GM12874 (cell line): ENCODE data around the gene MYL12A.

Experiments used
- TF ChIP-seq, protein P1 (sequence below): IDR thresholded peaks from 2 replicates; pipeline ENCODE4 v1.5.1; 2011; ENCODE audit warnings: low read depth, mild to moderate bottlenecking, control low read depth, low read length, moderate library complexity; ENCODE audit not compliant: insufficient read depth

The MYL12A gene

DNA sequence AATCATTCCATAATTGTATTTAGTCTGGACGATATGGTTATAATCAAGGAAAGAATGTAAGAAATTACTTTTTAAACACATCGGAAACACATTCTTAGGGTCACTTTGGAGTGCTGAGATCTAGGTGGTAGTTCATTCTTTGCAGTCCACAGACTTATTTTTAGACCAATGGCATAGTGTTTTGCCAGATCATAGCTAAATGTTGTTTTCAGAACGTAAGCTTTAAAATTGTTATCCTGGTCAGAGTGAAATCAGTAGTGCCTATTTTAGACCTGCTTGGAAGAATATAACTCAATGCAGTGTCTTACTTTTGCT lies 4.3 kb downstream of the MYL12A start:
- TF ChIP-seq, protein P1, sequence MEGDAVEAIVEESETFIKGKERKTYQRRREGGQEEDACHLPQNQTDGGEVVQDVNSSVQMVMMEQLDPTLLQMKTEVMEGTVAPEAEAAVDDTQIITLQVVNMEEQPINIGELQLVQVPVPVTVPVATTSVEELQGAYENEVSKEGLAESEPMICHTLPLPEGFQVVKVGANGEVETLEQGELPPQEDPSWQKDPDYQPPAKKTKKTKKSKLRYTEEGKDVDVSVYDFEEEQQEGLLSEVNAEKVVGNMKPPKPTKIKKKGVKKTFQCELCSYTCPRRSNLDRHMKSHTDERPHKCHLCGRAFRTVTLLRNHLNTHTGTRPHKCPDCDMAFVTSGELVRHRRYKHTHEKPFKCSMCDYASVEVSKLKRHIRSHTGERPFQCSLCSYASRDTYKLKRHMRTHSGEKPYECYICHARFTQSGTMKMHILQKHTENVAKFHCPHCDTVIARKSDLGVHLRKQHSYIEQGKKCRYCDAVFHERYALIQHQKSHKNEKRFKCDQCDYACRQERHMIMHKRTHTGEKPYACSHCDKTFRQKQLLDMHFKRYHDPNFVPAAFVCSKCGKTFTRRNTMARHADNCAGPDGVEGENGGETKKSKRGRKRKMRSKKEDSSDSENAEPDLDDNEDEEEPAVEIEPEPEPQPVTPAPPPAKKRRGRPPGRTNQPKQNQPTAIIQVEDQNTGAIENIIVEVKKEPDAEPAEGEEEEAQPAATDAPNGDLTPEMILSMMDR = no peak

DNA sequence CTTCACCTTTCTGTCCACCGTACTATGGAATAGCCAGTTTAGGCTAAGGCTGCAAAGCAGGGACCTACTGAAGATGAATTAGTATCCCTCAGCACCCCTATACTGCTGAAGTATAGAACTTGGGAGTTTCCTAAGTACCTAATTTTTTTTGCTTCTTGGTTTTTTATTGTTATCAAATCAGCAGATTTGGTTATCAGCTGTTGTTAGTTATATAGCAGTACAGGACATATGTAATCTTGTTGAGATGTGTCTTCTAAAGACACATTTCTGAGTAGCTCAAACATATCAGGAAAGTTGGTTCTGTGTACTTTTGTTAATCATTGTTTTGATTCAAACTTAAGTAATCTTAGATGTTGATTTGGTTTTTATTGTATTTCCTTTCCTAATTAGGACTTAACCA lies 5.2 kb downstream of the MYL12A start:
- TF ChIP-seq, protein P1 = no peak

DNA sequence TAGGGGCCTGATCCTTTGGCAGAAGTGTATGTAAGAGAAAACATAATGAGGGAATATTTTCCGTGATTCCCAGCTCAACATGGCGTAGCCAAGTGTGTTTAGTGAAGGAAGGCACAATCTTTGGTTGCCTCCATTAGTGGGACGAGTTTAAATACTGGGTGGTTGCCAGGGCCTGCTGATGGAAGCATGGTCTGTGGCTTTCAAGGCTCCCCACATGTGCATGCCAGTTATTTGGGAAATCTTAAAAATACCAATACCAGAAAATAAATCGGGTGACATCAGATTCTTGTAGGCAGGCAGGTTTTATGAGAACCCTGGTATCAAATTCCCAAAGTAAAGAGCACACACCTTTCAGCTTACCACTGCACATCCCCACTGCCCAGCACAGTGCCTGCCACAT lies 7.1 kb downstream of the MYL12A start:
- TF ChIP-seq, protein P1 = no peak

DNA sequence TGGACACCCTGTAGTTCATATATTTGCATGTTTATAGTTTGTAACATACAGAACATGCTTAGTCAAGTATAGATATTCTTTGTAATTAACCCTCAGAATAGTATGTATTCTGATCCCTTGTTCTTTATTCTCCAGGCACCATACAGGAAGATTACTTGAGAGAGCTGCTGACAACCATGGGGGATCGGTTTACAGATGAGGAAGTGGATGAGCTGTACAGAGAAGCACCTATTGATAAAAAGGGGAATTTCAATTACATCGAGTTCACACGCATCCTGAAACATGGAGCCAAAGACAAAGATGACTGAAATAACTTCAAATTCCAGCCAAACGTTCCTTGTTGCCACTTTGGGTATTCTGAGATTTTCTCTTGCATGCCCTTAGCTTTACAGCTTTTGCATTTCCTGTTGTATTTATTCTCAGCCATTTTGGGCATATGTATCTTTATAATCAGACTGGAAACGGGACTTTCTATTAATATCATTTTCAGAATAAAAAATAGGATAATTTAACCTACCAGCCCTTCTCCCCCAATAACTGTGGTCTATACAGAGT lies 8.1 kb downstream of the MYL12A start:
- TF ChIP-seq, protein P1 = no peak

DNA sequence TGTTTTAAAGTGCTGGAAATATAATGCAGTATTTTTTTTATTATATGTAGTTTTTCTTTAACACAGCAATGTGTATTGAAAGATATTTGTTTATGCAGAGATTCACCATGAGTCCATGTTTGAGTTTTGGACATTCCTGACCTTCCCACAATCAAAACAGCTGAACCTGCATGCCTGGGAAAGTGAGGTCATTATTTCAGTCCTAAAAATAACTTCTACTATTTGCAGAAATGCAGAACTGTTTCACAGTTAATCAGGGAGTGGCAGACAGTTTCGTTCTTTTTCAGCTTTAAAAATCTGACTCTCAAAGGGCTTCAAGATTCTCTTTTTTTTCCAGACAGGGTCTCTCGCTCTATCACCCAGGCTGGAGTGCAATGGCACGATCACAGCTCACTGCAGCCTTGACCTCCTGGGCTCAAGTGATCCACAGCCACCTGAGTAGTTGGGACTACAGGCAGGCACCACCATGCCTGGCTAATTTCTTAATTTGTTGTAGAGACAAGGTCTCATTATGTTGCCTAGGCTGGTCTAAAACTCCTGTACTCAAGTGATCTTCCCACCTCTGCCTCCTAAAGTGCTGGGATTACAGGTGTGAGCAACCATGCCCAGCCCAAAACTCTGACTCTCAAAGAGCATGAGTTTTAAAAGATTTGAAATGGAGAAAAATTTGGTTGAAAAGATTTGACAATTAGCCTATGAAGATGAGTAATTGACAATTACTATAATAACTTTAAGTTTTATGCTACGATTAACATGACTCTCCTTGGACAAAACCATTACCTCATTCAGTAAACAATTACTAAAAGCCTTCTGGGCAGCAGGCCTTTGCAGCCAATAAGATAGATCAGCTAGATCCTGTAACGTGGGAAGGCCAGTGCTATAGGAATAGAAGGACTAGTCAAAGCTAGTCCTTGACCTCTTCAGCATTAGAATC lies 9.4 kb downstream of the MYL12A start:
- TF ChIP-seq, protein P1 = no peak

DNA sequence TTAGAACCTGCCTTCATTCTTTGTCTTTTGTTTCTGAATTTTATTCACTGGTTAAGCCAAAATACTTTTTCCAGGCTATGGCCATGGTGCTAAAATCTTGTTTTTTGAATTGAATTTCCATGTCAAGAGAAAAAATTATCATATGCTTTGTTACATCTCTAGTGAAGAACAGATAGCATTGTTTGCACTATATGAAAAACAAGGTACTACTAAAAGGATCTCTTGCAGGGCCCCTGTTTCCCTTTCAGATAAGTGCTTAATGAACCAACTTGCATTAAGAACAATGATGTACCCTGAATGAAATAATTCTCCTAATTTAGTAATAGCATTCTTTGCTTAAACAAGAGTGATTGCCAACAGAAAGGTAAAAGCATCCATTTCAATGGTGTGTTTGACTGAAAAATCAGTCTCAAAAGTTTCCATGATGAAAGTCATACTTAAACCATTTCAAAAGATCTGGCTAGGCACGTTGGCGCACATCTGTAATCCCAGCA lies 10.1 kb downstream of the MYL12A start:
- TF ChIP-seq, protein P1 = no peak

DNA sequence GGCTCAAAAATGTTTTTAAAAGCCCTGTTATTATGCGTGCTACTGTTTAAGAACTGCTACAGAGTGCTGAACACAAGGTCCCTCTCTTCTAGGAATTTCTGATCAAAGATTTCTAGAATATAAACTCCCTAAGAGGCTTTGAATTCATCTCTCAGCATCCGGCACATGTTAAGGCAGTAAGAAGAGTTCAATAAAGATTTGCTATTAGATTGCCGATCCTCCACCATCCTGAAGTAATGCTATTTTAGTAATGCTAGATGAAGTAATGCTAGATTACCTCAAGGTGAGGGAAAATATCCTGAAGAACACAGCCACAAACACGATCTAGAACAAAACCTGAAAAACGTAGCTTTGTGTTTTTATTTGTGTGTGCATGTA lies 13.4 kb downstream of the MYL12A start:
- TF ChIP-seq, protein P1 = no peak
